ENCODE data around the gene PARD6G. TPM values are rescaled to one million over a fixed set of nuclear protein-coding genes. Genes with fewer than 3 reads are reported as not detected.

Gene PARD6G
- total and polyA plus RNA-seq, 2 of the 13 experiments (the other 11 are each of a cell fraction or from before 2014, with no cell fraction given) = 3.6 to 7.4 TPM

DNA sequence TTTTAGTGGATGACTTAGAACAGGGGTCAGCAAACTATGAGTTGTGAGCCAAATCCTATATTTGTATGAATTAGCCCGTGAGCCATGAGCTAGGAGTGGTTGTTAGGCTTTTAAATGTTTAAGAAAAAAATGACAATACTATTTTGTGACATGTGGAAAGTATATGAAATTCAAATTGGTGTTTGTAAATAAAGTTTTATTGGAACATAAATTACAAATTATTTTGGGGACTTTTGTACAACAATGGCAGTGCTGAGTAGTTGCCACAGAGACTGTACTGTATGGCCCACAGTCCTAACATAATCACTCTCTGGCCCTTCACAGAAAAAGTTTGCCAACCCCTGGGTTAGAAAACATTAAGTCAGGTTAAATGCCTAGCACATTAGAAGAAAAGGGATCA lies 112.2 kb downstream of the PARD6G start (continued):
- no peak for TF ChIP-seq SAFB2 (CRISPR knock-in tag; IDR thresholded peaks at IDR 0.05; ENCODE audit: borderline replicate concordance, low read depth)
- TF ChIP-seq, protein P1, sequence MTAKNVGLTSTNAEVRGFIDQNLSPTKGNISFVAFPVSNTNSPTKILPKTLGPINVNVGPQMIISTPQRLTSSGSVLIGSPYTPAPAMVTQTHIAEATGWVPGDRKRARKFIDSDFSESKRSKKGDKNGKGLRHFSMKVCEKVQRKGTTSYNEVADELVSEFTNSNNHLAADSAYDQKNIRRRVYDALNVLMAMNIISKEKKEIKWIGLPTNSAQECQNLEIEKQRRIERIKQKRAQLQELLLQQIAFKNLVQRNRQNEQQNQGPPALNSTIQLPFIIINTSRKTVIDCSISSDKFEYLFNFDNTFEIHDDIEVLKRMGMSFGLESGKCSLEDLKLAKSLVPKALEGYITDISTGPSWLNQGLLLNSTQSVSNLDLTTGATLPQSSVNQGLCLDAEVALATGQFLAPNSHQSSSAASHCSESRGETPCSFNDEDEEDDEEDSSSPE (CRISPR knock-in tag; IDR thresholded peaks at IDR 0.05) = no peak
- TF ChIP-seq GLI4 (CRISPR knock-in tag; IDR thresholded peaks at IDR 0.05; ENCODE audit: borderline replicate concordance) = no peak
- TF ChIP-seq, protein P2, sequence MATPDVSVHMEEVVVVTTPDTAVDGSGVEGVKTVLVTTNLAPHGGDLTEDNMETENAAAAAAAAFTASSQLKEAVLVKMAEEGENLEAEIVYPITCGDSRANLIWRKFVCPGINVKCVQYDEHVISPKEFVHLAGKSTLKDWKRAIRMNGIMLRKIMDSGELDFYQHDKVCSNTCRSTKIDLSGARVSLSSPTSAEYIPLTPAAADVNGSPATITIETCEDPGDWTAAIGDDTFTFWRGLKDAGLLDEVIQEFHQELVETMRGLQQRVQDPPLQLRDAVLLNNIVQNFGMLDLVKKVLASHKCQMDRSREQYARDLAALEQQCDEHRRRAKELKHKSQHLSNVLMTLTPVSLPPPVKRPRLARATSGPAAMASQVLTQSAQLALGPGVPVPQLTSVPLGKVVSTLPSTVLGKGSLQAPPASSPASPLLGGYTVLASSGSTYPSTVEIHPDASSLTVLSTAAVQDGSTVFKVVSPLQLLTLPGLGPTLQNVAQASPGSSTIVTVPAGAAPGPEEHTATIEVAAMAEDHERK (CRISPR knock-in tag; IDR thresholded peaks at IDR 0.05; ENCODE audit: low read depth) = no peak
- TF ChIP-seq ZNF337 (CRISPR knock-in tag; IDR thresholded peaks at IDR 0.05; ENCODE audit: borderline replicate concordance, low read depth) = no peak

DNA sequence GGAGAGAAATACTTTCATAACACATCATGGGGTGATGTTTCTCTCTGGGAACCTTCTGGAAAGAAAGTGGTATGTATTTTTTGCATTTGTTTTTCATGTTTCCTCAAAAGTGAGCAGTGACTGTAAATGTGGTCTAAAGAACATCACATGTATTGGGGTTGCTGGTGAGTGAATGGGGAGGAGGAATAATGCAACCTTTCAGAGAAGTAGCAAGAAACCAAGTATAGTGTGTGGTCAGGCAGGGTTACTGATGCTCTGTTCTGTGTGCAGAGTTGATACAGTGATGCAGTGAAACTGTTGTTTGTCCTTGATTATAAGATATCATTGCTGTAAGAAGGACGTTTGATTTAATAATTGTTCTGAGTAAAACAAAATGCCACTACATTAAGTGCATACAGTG lies 114.2 kb downstream of the PARD6G start:
- DNase-seq (ENCODE audit: low spot score) (no peak), FAIRE-seq (no peak), ATAC-seq (no peak)
- Histone ChIP-seq H3K79me2 (ENCODE audit: insufficient read depth, low read length) (peaks cover 38% of the 10 kb centered on the region), H3K9ac (ENCODE audit: insufficient read depth, low read depth, low read length) (no peak overlapping the region), H3K27me3 (ENCODE audit: control insufficient read depth in 1 of 2, insufficient read depth in 2 of 2, low read length in 2 of 2) (no peaks in the 10 kb centered on the region), H3K4me1 (ENCODE audit: insufficient read depth, low read length) (no peaks in the 10 kb centered on the region), H3K4me3 (replicated peaks in 1 of 3; ENCODE audit: insufficient read depth in 1 of 3, low read depth in 2 of 3, low read length in 3 of 3) (no peak overlapping the region), H3K9me3 (ENCODE audit: low read length) (no peaks in the 10 kb centered on the region), H3K4me2 (ENCODE audit: low read depth, low read length) (no peak overlapping the region), H3K27ac (ENCODE audit: extremely low read length, insufficient read depth, low read length) (no peak overlapping the region), H4K20me1 (ENCODE audit: insufficient read depth, low read length) (peaks cover 21% of the 10 kb centered on the region), H2AFZ (ENCODE audit: low read length) (no peak overlapping the region), H3K36me3 (replicated peaks in 1 of 2; ENCODE audit: control insufficient read depth in 1 of 2, insufficient read depth in 2 of 2, low read length in 2 of 2) (peaks cover 40 to 78% of the 10 kb centered on the region in 2 experiments)
- TF ChIP-seq ZSCAN9 (CRISPR knock-in tag; IDR thresholded peaks at IDR 0.05; ENCODE audit: borderline replicate concordance) (no peak), NCOA2 (CRISPR knock-in tag; IDR thresholded peaks at IDR 0.05) (no peak), HNF4G (IDR thresholded peaks at IDR 0.05; ENCODE audit: borderline replicate concordance, low read depth, low read length) (no peak), HNF4G (CRISPR knock-in tag; IDR thresholded peaks at IDR 0.05; ENCODE audit: borderline replicate concordance, low read depth) (no peak)
- in situ Hi-C loops (cut with HindIII; ENCODE audit: extremely low pct_ligation_motif_present, low pct_unique_long_range_greater_than_20kb) (no loop called here), intact Hi-C loops (cut with micrococcal nuclease; ENCODE audit: unreplicated experiment) (no loop called here)
- 88% methylated on average over 1 of the region's 1 CpG for WGBS (ENCODE audit: low lambda C conversion rate)
- no TSS peak for BruUV-seq (replicated peaks)
- ChIA-PET CTCF (ENCODE audit: low intra/inter-chr PET ratio, low total read pairs) (no interaction called here), POLR2A (interaction anchor here (0.8 kb wide), 1 partner anchor 9 kb away, joined by 3 read pairs; no protein-coding TSS in a partner anchor)

All from HepG2 (cell line).